Cardiac muscle cell (in vitro differentiated cells and primary cell): Measurements from ENCODE around the gene FAM43A. TPM values are rescaled to one million over a fixed set of nuclear protein-coding genes. Genes with fewer than 3 reads are reported as not detected.

ENCODE experiments used
- DNase-seq, 2 donors: peaks; one replicate each; pipeline versions ENCODE4 v3.0.0 to v3.0.0-alpha.2; 2010 to 2017; ENCODE audit warnings: low read depth in 1 of 2, low spot score in 1 of 2
- H3K27ac ChIP-seq: fragments of 200-600 bp; sonication (generic); 2 replicates; pipeline ENCODE4 v1.5.1; 2016
- H3K27me3 ChIP-seq: fragments of 200-600 bp; sonication (generic); 2 replicates; pipeline ENCODE4 v1.6.0; 2016; ENCODE audit warnings: control low read depth
- H3K36me3 ChIP-seq: fragments of 200-600 bp; sonication (generic); 2 replicates; pipeline ENCODE4 v1.5.1; 2016; ENCODE audit warnings: control low read depth
- H3K4me1 ChIP-seq: fragments of 200-600 bp; sonication (generic); 2 replicates; pipeline ENCODE4 v1.8.1; 2017; ENCODE audit warnings: low read depth, mild to moderate bottlenecking, mixed run types
- H3K4me3 ChIP-seq: fragments of 200-600 bp; sonication (generic); 2 replicates; pipeline ENCODE4 v1.5.1; 2016; ENCODE audit warnings: mild to moderate bottlenecking
- H3K9me3 ChIP-seq: fragments of 200-600 bp; sonication (generic); 2 replicates; pipeline ENCODE4 v1.5.1; 2017; ENCODE audit warnings: low read depth, mild to moderate bottlenecking, control low read depth
- CTCF ChIP-seq: IDR thresholded peaks from 2 replicates; pipeline ENCODE4 v1.5.1; 2012; ENCODE audit warnings: low read depth, mild to moderate bottlenecking, low read length
- polyA plus RNA-seq: library from polyadenylated mRNA; unstranded; fragments of >200 nt; fragmentation: Nextera tagmentation; extraction: Ambion mirVana; gene quantifications from 2 replicates; pipeline ENCODE4 v1.2.1, GENCODE V29; 2016
- total RNA-seq: library from RNA; depleted of rRNA; stranded (reverse); fragments of >200 nt; gene quantifications from 2 replicates; pipeline ENCODE4 v1.2.3, GENCODE V29; 2016

FAM43A gene
- total and polyA plus RNA-seq, 2 experiments from 2014 or later: 4.9 to 18.3 TPM

- no peaks in the 10 kb centered on the region for H3K9me3 ChIP-seq
- no peak overlapping the region for H3K4me3 ChIP-seq
- no peaks in the 10 kb centered on the region for H3K27me3 ChIP-seq
- no peak for DNase-seq
- H3K36me3 ChIP-seq: no peaks in the 10 kb centered on the region
- H3K4me1 ChIP-seq: no peaks in the 10 kb centered on the region
- no peak for TF ChIP-seq CTCF
- H3K27ac ChIP-seq: no peak overlapping the region
Measured at GRCh38 chr3:194702545-194702944, 16.9 kb downstream of the FAM43A start.

- TF ChIP-seq CTCF: no peak
Measured at GRCh38 chr3:194705227-194705626, 19.5 kb downstream of the FAM43A start.

GRCh38 chr3:194705761-194706160 lies 20.1 kb downstream of the FAM43A start:
- Histone ChIP-seq H3K9me3 (no peaks in the 10 kb centered on the region), H3K36me3 (no peaks in the 10 kb centered on the region), H3K27me3 (no peaks in the 10 kb centered on the region), H3K27ac (no peak overlapping the region), H3K4me3 (no peak overlapping the region), H3K4me1 (no peaks in the 10 kb centered on the region)
- DNase-seq: no peak
- TF ChIP-seq CTCF: no peak

More at GRCh38 chr3:194705227-194705626, 19.5 kb downstream of the FAM43A start:
- DNase-seq: no peak
- no peak overlapping the region for H3K27ac ChIP-seq
- H3K36me3 ChIP-seq: no peaks in the 10 kb centered on the region
- no peaks in the 10 kb centered on the region for H3K9me3 ChIP-seq
- no peak overlapping the region for H3K4me3 ChIP-seq
- H3K27me3 ChIP-seq: no peaks in the 10 kb centered on the region
- no peaks in the 10 kb centered on the region for H3K4me1 ChIP-seq

- Histone ChIP-seq H3K9me3 (no peaks in the 10 kb centered on the region), H3K27ac (no peak overlapping the region), H3K27me3 (no peaks in the 10 kb centered on the region), H3K4me3 (no peak overlapping the region), H3K36me3 (no peaks in the 10 kb centered on the region), H3K4me1 (peaks cover 2% of the 10 kb centered on the region)
- DNase-seq: no peak
- TF ChIP-seq CTCF: no peak
Measured at GRCh38 chr3:194707147-194707540, 21.5 kb downstream of the FAM43A start.

GRCh38 chr3:194711286-194711685 lies 25.6 kb downstream of the FAM43A start:
- TF ChIP-seq CTCF: no peak
- no peaks in the 10 kb centered on the region for H3K27me3 ChIP-seq
- no peaks in the 10 kb centered on the region for H3K9me3 ChIP-seq
- peaks cover 5% of the 10 kb centered on the region for H3K4me1 ChIP-seq
- no peaks in the 10 kb centered on the region for H3K36me3 ChIP-seq
- H3K4me3 ChIP-seq: no peak overlapping the region
- no peak for DNase-seq
- peak overlapping the region; percentile 74 for H3K27ac ChIP-seq

GRCh38 chr3:194711913-194712312 lies 26.2 kb downstream of the FAM43A start:
- H3K4me3 ChIP-seq: no peak overlapping the region
- no peaks in the 10 kb centered on the region for H3K27me3 ChIP-seq
- no peaks in the 10 kb centered on the region for H3K36me3 ChIP-seq
- peak; percentile 82 to 96 for DNase-seq
- peaks cover 5% of the 10 kb centered on the region for H3K4me1 ChIP-seq
- H3K9me3 ChIP-seq: no peaks in the 10 kb centered on the region
- peak overlapping the region; percentile 74 for H3K27ac ChIP-seq
- no peak for TF ChIP-seq CTCF
